DMS79 (cell line): ENCODE data around the gene SUPT7L.

ENCODE experiments used
- DNase-seq: peaks from one replicate; lab custom pipeline; 2025; lab: John Stamatoyannopoulos, UW

Gene SUPT7L

GRCh38 chr2:27663285-27664153, at the start of gene SUPT7L, which contains the start of gene SLC4A1AP:
TSS of gene SUPT7L (minus strand) at chr2:27663614. CDS start at chr2:27662192, 1,422 bp downstream.
TSS of gene SLC4A1AP (plus strand) at chr2:27663889. CDS start at chr2:27663915, 26 bp downstream.
- peak; percentile 76 for DNase-seq

DNA sequence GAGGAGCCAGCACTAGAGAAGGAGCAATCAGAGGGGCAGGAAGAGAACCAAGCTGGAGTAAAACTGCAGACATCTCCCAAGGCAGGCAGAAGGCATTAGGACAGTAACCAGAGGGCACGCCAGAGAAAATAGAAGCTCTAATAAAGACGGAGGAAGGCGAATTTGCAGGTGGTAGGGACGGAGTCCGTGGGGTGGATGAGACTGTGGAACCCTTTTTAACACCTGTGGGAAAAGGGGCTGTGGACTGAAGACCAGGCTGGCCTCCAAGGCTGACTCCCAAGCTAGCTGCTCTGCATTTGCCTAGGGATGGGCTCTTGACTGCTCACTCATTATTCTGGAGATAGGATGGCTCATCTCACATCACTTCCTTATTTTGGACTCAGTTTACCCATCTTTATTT, 49.8 kb upstream of the SUPT7L start:
- no peak for DNase-seq

DNA sequence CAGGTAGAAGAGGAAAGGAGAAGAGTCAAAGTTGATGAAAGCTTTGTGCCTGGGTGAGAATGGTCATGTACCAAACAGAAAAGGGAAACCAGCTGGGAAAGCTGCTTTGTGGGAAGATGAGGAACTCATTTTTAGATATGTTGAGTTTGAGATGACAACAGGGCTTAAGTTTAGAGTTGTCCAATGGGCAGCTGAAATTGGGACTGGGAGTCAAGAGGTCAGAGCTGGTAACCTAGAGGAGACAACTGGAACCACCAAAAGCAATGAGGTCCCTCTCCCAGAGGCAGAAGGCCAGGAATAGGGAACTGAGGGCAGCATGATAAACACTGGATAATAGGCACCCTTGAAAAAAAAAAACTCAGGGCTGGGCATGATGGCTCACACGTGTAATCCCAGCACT, 49.1 kb upstream of the SUPT7L start:
- no peak for DNase-seq

DNA sequence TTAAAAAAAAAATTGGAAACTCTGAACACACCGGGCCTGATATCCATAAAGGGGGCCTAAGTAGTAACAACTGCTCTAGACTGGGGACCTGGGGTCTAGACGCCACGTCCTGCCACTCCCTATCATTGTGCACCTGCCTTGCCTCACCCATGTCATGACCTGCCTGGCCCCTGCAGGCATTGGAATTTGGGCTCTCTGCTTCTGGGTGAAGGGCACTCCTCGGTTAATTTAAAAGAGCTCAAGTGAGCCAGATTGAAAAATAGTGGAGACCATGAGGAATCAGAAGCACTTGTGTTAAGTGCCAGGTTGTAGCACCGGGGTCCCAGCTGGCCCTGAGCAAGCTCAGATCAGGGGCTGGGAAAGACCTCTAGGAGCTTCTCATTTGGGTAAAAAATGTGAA, 48.4 kb upstream of the SUPT7L start:
- peak; percentile 50 for DNase-seq

- DNase-seq = no peak
Measured at GRCh38 chr2:27710640-27711430, 47.4 kb upstream of the SUPT7L start.

GRCh38 chr2:27709960-27710575, 46.7 kb upstream of the SUPT7L start:
- no peak for DNase-seq

DNA sequence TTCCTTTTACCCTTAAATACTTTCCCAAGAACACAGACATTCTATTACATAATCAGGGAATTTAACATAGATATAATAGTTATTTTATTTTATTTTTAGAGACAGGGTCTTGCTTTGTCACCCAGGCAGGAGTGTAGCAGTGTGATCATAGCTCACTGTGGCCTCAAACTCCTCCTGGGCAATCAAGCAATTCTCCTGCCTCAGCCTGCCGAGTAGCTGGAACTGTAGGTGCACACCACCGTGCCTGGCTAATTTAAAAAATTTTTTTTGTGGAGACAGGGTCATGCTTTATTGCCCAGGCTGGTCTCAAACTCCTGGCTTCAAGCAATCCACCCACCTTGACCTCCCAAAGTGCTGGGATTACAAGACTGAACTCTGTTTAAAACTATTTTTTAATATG, 45.9 kb upstream of the SUPT7L start:
- DNase-seq = no peak

- DNase-seq = no peak
Measured at GRCh38 chr2:27708666-27709065, 45.3 kb upstream of the SUPT7L start.

DNA sequence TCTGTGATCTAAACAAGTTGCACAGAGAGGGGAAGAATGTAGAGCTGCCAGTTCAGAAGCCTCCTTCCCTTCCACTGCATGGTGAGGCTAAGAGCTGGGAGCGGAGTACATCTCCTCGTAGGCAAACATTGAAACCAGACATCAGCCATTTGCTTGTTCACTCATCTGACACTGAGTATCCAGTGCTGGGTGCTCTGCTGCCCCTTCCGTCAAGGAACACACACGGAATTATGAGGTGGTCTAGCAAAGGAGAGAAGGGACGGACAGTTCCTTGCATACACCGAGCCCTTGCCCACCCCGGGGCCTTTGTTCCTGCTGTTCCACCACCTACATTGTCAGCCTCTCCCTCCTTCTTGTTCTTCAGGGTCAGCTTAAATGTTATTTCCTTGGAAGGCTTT, 44.8 kb upstream of the SUPT7L start:
- DNase-seq = no peak

DNA sequence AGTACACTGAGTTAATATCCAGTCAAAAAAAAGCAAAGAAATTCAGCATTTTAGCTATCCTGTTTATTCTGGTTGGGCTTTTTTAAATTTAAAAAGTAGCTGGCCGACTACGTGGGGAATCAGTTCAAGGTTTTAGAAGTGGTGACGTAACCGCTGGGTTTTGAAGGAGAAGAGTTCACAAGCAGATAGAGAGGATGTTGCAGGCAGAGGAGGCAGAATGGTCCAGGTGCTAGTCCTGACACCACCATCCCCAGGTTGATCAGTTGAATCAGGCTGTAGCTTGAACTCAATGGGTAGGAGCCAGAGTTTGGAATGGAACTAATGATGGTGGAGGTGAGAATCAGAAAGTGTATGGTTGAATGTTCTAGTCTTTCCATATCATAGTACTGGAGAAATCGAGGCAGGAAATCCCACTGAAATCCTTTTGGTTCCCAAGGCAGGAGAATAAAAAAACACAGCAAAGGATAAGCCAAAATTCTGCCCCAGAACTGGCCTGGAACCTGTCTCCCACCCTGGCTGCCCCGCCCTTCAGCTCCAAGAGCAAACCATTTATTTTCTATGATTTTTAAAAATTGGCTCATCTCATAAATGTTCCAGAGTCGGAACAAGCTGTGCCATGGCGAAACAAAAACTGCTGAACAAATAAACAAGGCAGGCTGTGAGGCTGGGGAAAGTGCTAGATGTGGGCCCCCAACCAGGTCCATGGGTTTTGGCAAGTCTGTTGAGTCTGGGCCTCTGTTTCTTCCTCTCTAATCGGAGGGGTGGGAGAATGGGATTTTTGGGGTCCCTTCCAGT, 44.2 kb upstream of the SUPT7L start:
- DNase-seq = no peak

DNA sequence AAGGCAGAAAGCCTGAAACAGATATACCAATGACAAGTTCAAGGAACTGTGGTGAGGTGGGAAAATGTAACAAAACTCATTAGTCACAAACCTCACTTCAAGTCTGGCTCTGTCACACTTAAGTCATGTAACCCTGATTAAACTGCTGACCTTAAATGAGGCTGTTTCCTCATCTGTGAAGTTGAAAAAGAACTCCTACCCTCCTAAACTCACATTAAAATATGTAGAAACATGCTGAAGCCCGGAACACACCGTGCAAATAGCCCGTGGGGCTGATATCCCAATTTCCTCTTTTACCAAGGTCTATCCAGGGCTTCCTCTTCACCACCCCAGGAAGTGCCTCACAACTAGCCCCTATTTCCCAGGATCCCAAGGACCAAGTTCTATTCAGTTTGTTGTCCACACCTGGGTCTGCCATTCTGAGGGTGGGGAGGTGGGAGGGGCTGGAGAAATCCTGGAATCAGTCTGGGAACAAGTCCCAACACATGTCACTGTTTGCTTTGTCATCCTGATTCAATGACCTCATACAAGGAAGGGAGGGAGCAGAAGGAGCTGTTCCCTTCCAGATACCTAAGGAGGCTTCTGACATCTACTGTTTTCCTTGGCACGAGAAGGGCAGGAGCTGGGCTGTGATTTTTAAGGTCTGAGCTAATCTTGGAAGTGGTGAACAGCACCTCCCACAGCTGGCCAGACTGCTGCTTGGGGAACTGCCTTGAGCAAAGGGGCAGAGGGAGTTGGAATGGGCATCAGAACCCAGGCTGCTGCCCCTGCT, 42.6 kb upstream of the SUPT7L start:
- DNase-seq = no peak

DNA sequence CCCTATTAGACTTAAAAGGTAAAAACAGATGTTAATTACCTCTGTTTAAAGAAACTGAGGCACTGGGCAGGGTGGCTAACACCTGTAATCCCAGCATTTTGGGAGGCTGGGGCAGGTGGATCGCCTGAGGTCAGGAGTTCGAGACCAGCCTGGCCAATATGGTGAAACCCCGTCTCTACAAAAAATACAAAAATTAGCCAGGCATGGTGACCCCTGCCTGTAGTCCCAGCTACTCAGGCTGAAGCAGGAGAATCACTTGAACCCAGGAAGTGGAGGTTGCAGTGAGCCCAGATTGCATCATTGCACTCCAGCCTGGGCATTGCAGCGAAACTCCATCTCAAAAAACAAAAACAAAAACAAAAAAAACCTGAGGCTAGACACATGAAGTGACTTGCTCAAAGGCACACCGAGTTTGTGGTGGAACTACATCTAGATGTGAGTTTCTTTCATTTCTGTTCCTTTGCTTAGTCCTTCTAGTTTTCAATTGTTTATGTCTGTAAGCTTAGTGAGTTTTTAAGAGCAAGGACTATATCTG, 41.0 kb upstream of the SUPT7L start:
- no peak for DNase-seq

DNA sequence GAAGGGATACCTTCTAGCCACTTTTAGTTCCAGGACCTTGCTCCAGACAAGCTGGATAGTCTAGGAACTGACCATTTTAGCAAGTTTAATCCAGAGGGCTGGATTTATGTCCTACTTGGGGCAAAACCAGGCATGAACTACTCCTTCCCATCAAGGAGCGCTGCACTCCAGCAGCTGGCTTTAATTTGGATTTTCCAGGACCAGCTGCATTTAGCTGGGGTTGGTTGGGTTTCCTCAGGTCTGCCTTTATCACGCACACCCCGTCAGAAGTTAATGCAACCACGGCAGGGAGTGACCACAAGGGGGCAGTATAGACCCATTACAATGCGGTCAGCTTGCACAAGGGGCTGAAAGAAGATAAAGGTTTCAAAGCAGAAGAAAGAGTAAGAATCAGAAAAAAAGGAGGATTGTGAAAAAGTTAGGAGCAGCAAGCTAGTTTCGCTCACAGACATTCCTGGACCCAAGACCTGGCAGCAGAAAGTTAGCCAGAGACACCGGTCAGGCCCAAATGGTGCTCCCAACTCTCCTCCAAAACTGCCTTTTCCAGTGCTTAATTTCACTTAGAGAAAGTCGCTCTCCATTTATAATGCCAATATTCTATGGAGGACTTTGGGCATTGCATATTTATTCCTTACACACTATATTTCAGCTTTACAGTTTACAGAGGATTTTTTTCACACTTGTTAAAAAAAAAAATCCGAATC, 40.4 kb upstream of the SUPT7L start:
- peak; percentile 50 for DNase-seq

GRCh38 chr2:27702302-27702701, 38.9 kb upstream of the SUPT7L start:
- no peak for DNase-seq

GRCh38 chr2:27701676-27702075, 38.3 kb upstream of the SUPT7L start:
- peak; percentile 40 for DNase-seq

DNA sequence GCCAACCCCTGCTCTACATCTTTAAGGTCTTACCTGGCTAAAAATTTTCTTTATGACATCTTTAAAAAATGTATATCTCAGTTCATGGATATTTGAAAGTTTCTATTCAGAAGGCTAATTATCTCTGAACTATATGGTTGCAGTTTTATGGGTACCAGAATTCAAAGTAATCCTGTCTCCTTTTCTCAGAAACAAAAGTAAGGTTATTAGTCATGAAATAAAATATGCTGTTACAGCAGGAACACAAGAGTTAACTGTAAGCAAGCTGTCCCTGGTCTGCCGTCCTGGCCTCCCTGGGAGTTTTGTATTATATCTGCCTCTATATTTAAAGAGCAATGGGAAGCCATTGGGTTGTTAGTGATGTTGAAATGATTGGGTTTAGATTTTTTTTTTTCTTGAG, 34.2 kb upstream of the SUPT7L start:
- DNase-seq = no peak

GRCh38 chr2:27690052-27690451, 26.6 kb upstream of the SUPT7L start:
- DNase-seq = no peak

- no peak for DNase-seq
Measured at GRCh38 chr2:27689424-27689823, 26.0 kb upstream of the SUPT7L start.

DNA sequence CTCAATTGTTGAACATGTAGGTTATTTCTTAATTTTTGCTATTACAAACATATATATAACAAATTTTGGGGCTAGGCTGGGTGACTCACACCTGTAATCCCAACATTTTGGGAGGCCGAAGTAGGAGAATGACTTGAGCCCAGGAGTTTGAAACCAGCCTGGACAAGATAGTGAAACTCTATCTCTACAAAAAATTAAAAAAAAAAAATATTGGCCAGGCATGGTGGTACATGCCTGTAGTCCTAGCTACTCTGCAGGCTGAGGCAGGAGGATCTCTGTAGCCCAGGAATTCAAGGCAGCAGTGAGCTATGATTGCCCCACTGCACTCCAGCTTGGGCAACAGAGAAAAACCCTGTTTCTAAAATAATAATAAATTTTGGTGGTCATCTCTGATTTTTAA, 23.8 kb upstream of the SUPT7L start:
- no peak for DNase-seq

DNA sequence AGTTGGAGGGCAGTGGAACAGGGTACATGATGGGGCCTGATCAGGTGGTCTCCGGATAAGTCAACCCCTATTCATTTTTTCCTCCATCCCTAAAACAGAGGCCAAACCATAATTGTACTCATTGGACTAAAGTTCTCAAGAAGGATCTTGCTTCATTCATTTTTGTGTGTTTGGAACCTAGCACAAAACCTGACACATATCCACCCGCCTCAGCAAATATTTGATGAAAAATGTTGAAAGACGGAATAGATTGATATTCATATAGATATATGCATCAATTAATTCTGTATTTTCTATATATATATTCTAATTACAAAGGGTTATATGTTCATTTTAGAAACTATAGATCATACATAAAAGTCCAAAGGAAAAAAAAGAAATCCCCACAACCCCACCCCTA, 22.2 kb upstream of the SUPT7L start:
- DNase-seq = no peak
